HepG2 (cell line): Measurements from ENCODE around the gene NPPA. TPM values are rescaled to one million over a fixed set of nuclear protein-coding genes. Genes with fewer than 3 reads are reported as not detected.

Experiments used
- ATAC-seq: fragments of 200-7000 bp; cut with Tn5 transposase; 3 replicates; pipeline ENCODE4 v1.9.1; 2020; ENCODE audit warnings: mild to moderate bottlenecking, moderate library complexity
- BruUV-seq: library from RNA; stranded (reverse); fragments of 400-500 nt; replicated peaks from 2 replicates; lab custom pipeline; 2021; lab: Mats Ljungman, UMichigan
- CTCF ChIA-PET: fragments of 300-600 bp; formaldehyde crosslinking; extraction: SDS; loops from one replicate; lab custom pipeline; 2021; ENCODE audit warnings: low total read pairs, inconsistent platforms, low intra/inter-chr PET ratio; lab: Yijun Ruan, JAX
- POLR2A ChIA-PET: fragments of 350-600 bp; sonication (Branson Sonifier 250); formaldehyde crosslinking; loops from one replicate; lab custom pipeline; 2020; ENCODE audit warnings: antibody characterized with exemption, inconsistent platforms; lab: Yijun Ruan, JAX
- DNase-seq: peaks from one replicate; pipeline ENCODE4 v3.0.0-alpha.2; 2015; ENCODE audit warnings: low spot score
- FAIRE-seq: peaks from 3 replicates; lab custom pipeline; 2011; peaks lifted over from hg19 to GRCh38; lab: Jason Lieb, UNC
- H2AFZ ChIP-seq: one replicate; pipeline ENCODE4 v1.6.1; 2011; ENCODE audit warnings: low read length, inconsistent platforms
- H3K27ac ChIP-seq: fragments of 300-600 bp; 3 replicates; pipeline ENCODE4 v1.8.0; 2011; ENCODE audit warnings: mixed run types, mild to moderate bottlenecking, mixed read lengths, low read length, inconsistent platforms; ENCODE audit not compliant: insufficient read depth; ENCODE audit errors: extremely low read length
- H3K27me3 ChIP-seq, 2 experiments: fragments of 200-600 bp in 1 of 2; 2 replicates in 1 of 2; 3 replicates in 1 of 2; pipeline versions ENCODE4 v1.6.0 to v1.8.0; 2011; ENCODE audit warnings: low read length in 2 of 2, mild to moderate bottlenecking in 2 of 2, moderate library complexity in 2 of 2, inconsistent platforms in 1 of 2; ENCODE audit not compliant: insufficient read depth in 2 of 2, control insufficient read depth in 1 of 2
- H3K36me3 ChIP-seq, 2 experiments: fragments of 200-600 bp in 1 of 2; replicated peaks in 1 of 2; 2 replicates in 1 of 2; 3 replicates in 1 of 2; pipeline versions ENCODE4 v1.5.1 to v1.8.0; 2011; ENCODE audit warnings: low read length in 2 of 2, inconsistent platforms in 1 of 2; ENCODE audit not compliant: insufficient read depth in 2 of 2, control insufficient read depth in 1 of 2
- H3K4me1 ChIP-seq: 2 replicates; pipeline ENCODE4 v1.5.1; 2012; ENCODE audit warnings: low read length, inconsistent platforms; ENCODE audit not compliant: insufficient read depth
- H3K4me2 ChIP-seq: 2 replicates; pipeline ENCODE4 v1.6.0; 2011; ENCODE audit warnings: low read depth, low read length, inconsistent platforms
- H3K4me3 ChIP-seq, 3 experiments: fragments of 200-600 bp in 1 of 3; sonication (generic), shearing (Covaris generic) in 1 of 3; replicated peaks in 1 of 3; 2 replicates each; pipeline ENCODE4 v1.5.1; 2011 to 2016; ENCODE audit warnings: low read length in 3 of 3, inconsistent platforms in 2 of 3, low read depth in 2 of 3, mild to moderate bottlenecking in 2 of 3, control low read depth in 1 of 3, mixed read lengths in 1 of 3; ENCODE audit not compliant: insufficient read depth in 1 of 3
- H3K79me2 ChIP-seq: one replicate; pipeline ENCODE4 v1.6.1; 2011; ENCODE audit warnings: low read length, inconsistent platforms; ENCODE audit not compliant: insufficient read depth
- H3K9ac ChIP-seq: 2 replicates; pipeline ENCODE4 v1.6.0; 2011; ENCODE audit warnings: mild to moderate bottlenecking, low read depth, low read length, inconsistent platforms; ENCODE audit not compliant: insufficient read depth
- H3K9me3 ChIP-seq: 2 replicates; pipeline ENCODE4 v1.5.1; 2012; ENCODE audit warnings: mild to moderate bottlenecking, low read length
- H4K20me1 ChIP-seq: 2 replicates; pipeline ENCODE4 v1.6.0; 2011; ENCODE audit warnings: inconsistent platforms, mild to moderate bottlenecking, low read length, moderate library complexity; ENCODE audit not compliant: insufficient read depth
- ERF ChIP-seq: IDR thresholded peaks from 2 replicates; pipeline ENCODE4 v1.6.1; 2018; ENCODE audit warnings: missing biosample characterization, missing genetic modification reagents
- ETV5 ChIP-seq: IDR thresholded peaks from 2 replicates; pipeline ENCODE4 v1.6.1; 2018; ENCODE audit warnings: missing biosample characterization, missing genetic modification reagents, inconsistent platforms, borderline replicate concordance
- FOXA1 ChIP-seq, 2 experiments: fragments of 450-650 bp in 1 of 2; sonication (generic) in 1 of 2; formaldehyde crosslinking in 1 of 2; IDR thresholded peaks; 2 replicates each; pipeline versions ENCODE4 v1.4.0 to v1.6.1; 2016 to 2020; ENCODE audit warnings: missing genetic modification reagents in 1 of 2
- GABPA ChIP-seq, 2 experiments: IDR thresholded peaks; 2 replicates each; pipeline ENCODE4 v1.6.1; 2011 to 2016; ENCODE audit warnings: low read depth in 2 of 2, low read length in 1 of 2, missing biosample characterization in 1 of 2, missing genetic modification characterization in 1 of 2
- GABPB1 ChIP-seq: IDR thresholded peaks from 2 replicates; pipeline ENCODE4 v1.6.1; 2016; ENCODE audit warnings: mild to moderate bottlenecking, missing genetic modification reagents, moderate library complexity, missing compliant biosample characterization
- HMGXB3 ChIP-seq: sonication (generic); formaldehyde crosslinking; IDR thresholded peaks from 2 replicates; pipeline ENCODE4 v1.4.0; 2020; ENCODE audit warnings: missing genetic modification reagents, borderline replicate concordance
- KDM3A ChIP-seq: IDR thresholded peaks from 2 replicates; pipeline ENCODE4 v1.6.1; 2018; ENCODE audit warnings: low read depth, missing compliant biosample characterization
- MED1 ChIP-seq: sonication (generic); formaldehyde crosslinking; IDR thresholded peaks from 2 replicates; pipeline ENCODE4 v1.4.0; 2020; ENCODE audit warnings: missing genetic modification reagents
- MEF2D ChIP-seq: sonication (generic); formaldehyde crosslinking; IDR thresholded peaks from 2 replicates; pipeline ENCODE4 v1.5.1; 2020; ENCODE audit warnings: mild to moderate bottlenecking, missing genetic modification reagents
- NR2F2 ChIP-seq: IDR thresholded peaks from 2 replicates; pipeline ENCODE4 v1.6.1; 2012; ENCODE audit warnings: low read depth, inconsistent platforms, borderline replicate concordance
- RXRB ChIP-seq: IDR thresholded peaks from 2 replicates; pipeline ENCODE4 v1.6.1; 2016; ENCODE audit warnings: borderline replicate concordance, missing genetic modification reagents, missing compliant biosample characterization
- SALL1 ChIP-seq: sonication (generic); formaldehyde crosslinking; IDR thresholded peaks from 2 replicates; pipeline ENCODE4 v1.8.0; 2022; ENCODE audit warnings: mild to moderate bottlenecking, missing genetic modification reagents
- SAP130 ChIP-seq: IDR thresholded peaks from 2 replicates; pipeline ENCODE4 v1.6.1; 2016; ENCODE audit warnings: low read depth
- SKIL ChIP-seq: sonication (generic); formaldehyde crosslinking; IDR thresholded peaks from 2 replicates; pipeline ENCODE4 v1.8.0; 2022; ENCODE audit warnings: missing genetic modification reagents, mild to moderate bottlenecking, moderate library complexity, borderline replicate concordance
- SMYD3 ChIP-seq: sonication (generic); formaldehyde crosslinking; IDR thresholded peaks from 2 replicates; pipeline ENCODE4 v1.8.1; 2023; ENCODE audit warnings: mild to moderate bottlenecking, missing genetic modification reagents
- ZMAT3 ChIP-seq: sonication (generic); formaldehyde crosslinking; conservative IDR thresholded peaks from 2 replicates; pipeline ENCODE4 v1.7.0; 2021; ENCODE audit warnings: missing genetic modification reagents
- ZNF124 ChIP-seq: sonication (generic); formaldehyde crosslinking; IDR thresholded peaks from 2 replicates; pipeline ENCODE4 v1.4.0; 2020; ENCODE audit warnings: missing genetic modification reagents
- ZNF543 ChIP-seq: sonication (generic); formaldehyde crosslinking; IDR thresholded peaks from 2 replicates; pipeline ENCODE4 v1.4.0; 2020; ENCODE audit warnings: mild to moderate bottlenecking, missing genetic modification reagents
- WGBS: methylation state at CpG from one replicate; pipeline ENCODE4 v1.1.6; 2017; ENCODE audit warnings: low lambda C conversion rate; 5-methylcytosine and 5-hydroxymethylcytosine counted together
- in situ Hi-C: cut with HindIII; loops from 2 replicates; pipeline ENCODE4 v1.10.0; 2017; ENCODE audit warnings: low pct_unique_long_range_greater_than_20kb; ENCODE audit not compliant: extremely low pct_ligation_motif_present
- intact Hi-C: fragments of 100-400 bp; cut with micrococcal nuclease; formaldehyde crosslinking; loops from one replicate; pipeline ENCODE4 v1.10.0; 2022; ENCODE audit not compliant: unreplicated experiment
- polyA plus RNA-seq, 8 experiments: library from polyadenylated mRNA; depleted of rRNA in 3 of 8; stranded (reverse) in 7 of 8; unstranded in 1 of 8; fragments of >200 nt; fragmentation: Illumina TruSeq in 4 of 8; extraction: Trizol in 4 of 8; gene quantifications; 2 replicates each; pipeline versions ENCODE4 v1.2.1 to v1.2.3, GENCODE V29; 2011 to 2016; ENCODE audit warnings: low read depth in 4 of 8, missing spikeins in 1 of 8, mixed read lengths in 1 of 8; ENCODE audit not compliant: insufficient read depth in 1 of 8
- total RNA-seq, 5 experiments: library from RNA; depleted of rRNA; stranded (reverse); fragments of >200 nt; fragmentation: Illumina TruSeq; extraction: Trizol; gene quantifications; 2 replicates each; pipeline ENCODE4 v1.2.3, GENCODE V29; 2016; ENCODE audit warnings: low read depth in 1 of 5

NPPA gene
- total and polyA plus RNA-seq, 2 of the 13 experiments (the other 11 are each of a cell fraction or from before 2014, with no cell fraction given), result not detected

GRCh38 chr1:11880911-11881748 is 33.5 kb upstream of the NPPA start:
- peaks cover 61% of the 10 kb centered on the region for H3K4me1 ChIP-seq
- TF ChIP-seq ERF (CRISPR knock-in tag), result 0 out of 2 replicates have a peak, but pooled peaks have one; percentile 38
- no peak for TF ChIP-seq ZMAT3 (CRISPR knock-in tag)
- TF ChIP-seq FOXA1 (IDR thresholded peaks at IDR 0.05), result no peak
- no peak for TF ChIP-seq FOXA1 (CRISPR knock-in tag; IDR thresholded peaks at IDR 0.05)
- 0 out of 2 replicates have a peak, but pooled peaks have one; percentile 22 for TF ChIP-seq MEF2D
- no peak for TF ChIP-seq ZNF543 (CRISPR knock-in tag)
- TF ChIP-seq MED1 (CRISPR knock-in tag), result peak; percentile 18; the same call in 1 of the 2 replicates
- TF ChIP-seq KDM3A (CRISPR knock-in tag), result no peak
- TF ChIP-seq GABPA (IDR thresholded peaks at IDR 0.05; ENCODE audit: low read depth, low read length), result no peak
- 0 out of 2 replicates have a peak, but pooled peaks have one; percentile 27 for TF ChIP-seq GABPA (CRISPR knock-in tag; IDR thresholded peaks at IDR 0.05; ENCODE audit: low read depth)
- no peak for TF ChIP-seq HMGXB3 (CRISPR knock-in tag)
- no peak for TF ChIP-seq SMYD3 (CRISPR knock-in tag)
- peak; percentile 22; the same call in 1 of the 2 replicates for TF ChIP-seq SAP130 (CRISPR knock-in tag)
- 0 out of 2 replicates have a peak, but pooled peaks have one; percentile 41 for TF ChIP-seq SKIL
- TF ChIP-seq SALL1 (CRISPR knock-in tag), result peak; percentile 40; the same call in 1 of the 2 replicates
- TF ChIP-seq GABPB1 (CRISPR knock-in tag), result peak; percentile 39; the same call in 1 of the 2 replicates
- no peak for TF ChIP-seq NR2F2
- peak; percentile 61; the same call in 1 of the 2 replicates for TF ChIP-seq RXRB (CRISPR knock-in tag)
- TF ChIP-seq ETV5 (CRISPR knock-in tag), result peak; percentile 61; the same call in 1 of the 2 replicates
- no peak for TF ChIP-seq ZNF124 (CRISPR knock-in tag)

More at GRCh38 chr1:11880911-11881748, 33.5 kb upstream of the NPPA start:
- BruUV-seq, result no TSS peak
- Histone ChIP-seq H3K27me3 (peaks cover 4 to 35% of the 10 kb centered on the region in 2 experiments; a peak in 4 of 5 replicates), H3K27ac (no peak overlapping the region), H2AFZ (no peak overlapping the region), H3K4me3 (peak overlapping the region in 1 of 3 experiments; percentile 33; a peak in 1 of 6 replicates), H3K79me2 (no peaks in the 10 kb centered on the region), H4K20me1 (no peaks in the 10 kb centered on the region), H3K9ac (no peak overlapping the region), H3K36me3 (no peaks in the 10 kb centered on the region), H3K9me3 (no peaks in the 10 kb centered on the region), H3K4me2 (peak overlapping the region; percentile 62)
- peak; percentile 20; the same call in 2 of the 3 replicates for ATAC-seq
- WGBS, result 8% methylated on average over 9 of the region's 10 CpGs
- no peak for DNase-seq
- intact Hi-C loops, result no loop called here
- in situ Hi-C loops, result no loop called here
- ChIA-PET POLR2A (interaction anchor here (2.6 kb wide), 1 partner anchor 27 kb away, joined by 8 read pairs; no protein-coding TSS in a partner anchor), CTCF (no interaction called here)
- FAIRE-seq, result no peak
